Measurements from ENCODE around the gene ADCY1.
"Not testable (repeated sequence)": the region's sequence is repeated elsewhere in the genome, so short reads cannot be mapped to it uniquely, and the experiment has no call there.

- TF ChIP-seq CTCF (IDR thresholded peaks at IDR 0.05; ENCODE audit: low read depth, low read length); EZH2phosphoT487 (IDR thresholded peaks at IDR 0.05; ENCODE audit: low read depth): not testable (repeated sequence)
Measured at GRCh38 chr7:45768516-45769394, 194.6 kb downstream of the ADCY1 start.

All from OCI-LY3 (cell line).